ENCODE measurements around the gene KPNB1.
A peak's percentile ranks its signal among the peaks of the same experiment; 100 is the strongest.

The KPNB1 gene

GRCh38 chr17:47638903-47639302 lies 10.8 kb upstream of the KPNB1 start:
- no peak for DNase-seq

- DNase-seq: no peak
Measured at GRCh38 chr17:47640076-47640475, 9.6 kb upstream of the KPNB1 start.

GRCh38 chr17:47641202-47641601 lies 8.5 kb upstream of the KPNB1 start:
- DNase-seq: no peak

GRCh38 chr17:47643116-47643515 lies 6.6 kb upstream of the KPNB1 start:
- DNase-seq: no peak

GRCh38 chr17:47644324-47644723 lies 5.4 kb upstream of the KPNB1 start:
- no peak for DNase-seq

GRCh38 chr17:47649972-47650524 lies 329 bp downstream of the KPNB1 start:
- no peak for DNase-seq

GRCh38 chr17:47650525-47651522 lies 1.1 kb downstream of the KPNB1 start:
- DNase-seq: peak; percentile 95 to 96

GRCh38 chr17:47651704-47652103 lies 2.0 kb downstream of the KPNB1 start:
- no peak for DNase-seq

- no peak for DNase-seq
Measured at GRCh38 chr17:47652570-47652969, 2.9 kb downstream of the KPNB1 start.

- no peak for DNase-seq
Measured at GRCh38 chr17:47653442-47653841, 3.7 kb downstream of the KPNB1 start.

GRCh38 chr17:47654991-47655390 lies 5.3 kb downstream of the KPNB1 start:
- DNase-seq: no peak

GRCh38 chr17:47660064-47660492 lies 10.4 kb downstream of the KPNB1 start:
- no peak for DNase-seq

- peak; percentile 65 to 70 for DNase-seq
Measured at GRCh38 chr17:47663912-47664623, 14.3 kb downstream of the KPNB1 start.

GRCh38 chr17:47664624-47664941 lies 14.9 kb downstream of the KPNB1 start:
- DNase-seq: no peak

- DNase-seq: no peak
Measured at GRCh38 chr17:47665655-47666054, 15.9 kb downstream of the KPNB1 start.

- DNase-seq: no peak
Measured at GRCh38 chr17:47669081-47669480, 19.4 kb downstream of the KPNB1 start.

- DNase-seq: no peak
Measured at GRCh38 chr17:47670064-47670463, 20.3 kb downstream of the KPNB1 start.

- no peak for DNase-seq
Measured at GRCh38 chr17:47674499-47674898, 24.8 kb downstream of the KPNB1 start.

GRCh38 chr17:47675380-47676198 lies 25.9 kb downstream of the KPNB1 start:
- DNase-seq: no peak

GRCh38 chr17:47676199-47676472 lies 26.4 kb downstream of the KPNB1 start:
- DNase-seq: no peak

GRCh38 chr17:47676510-47677165 lies 26.9 kb downstream of the KPNB1 start:
- DNase-seq: no peak

GRCh38 chr17:47678196-47678595 lies 28.5 kb downstream of the KPNB1 start:
- DNase-seq: no peak

- DNase-seq: no peak
Measured at GRCh38 chr17:47682138-47682537, 32.4 kb downstream of the KPNB1 start.
